GM12878 (cell line): ENCODE data around the gene MANF. TPM values are rescaled to one million over a fixed set of nuclear protein-coding genes. Genes with fewer than 3 reads are reported as not detected.

Source experiments
- EP300 ChIP-seq, 2 experiments: fragments of 150-350 bp in 1 of 2; IDR thresholded peaks; 2 replicates each; pipeline ENCODE4 v1.6.1; 2011 to 2012; ENCODE audit warnings: low read depth in 2 of 2, low read length in 2 of 2, borderline replicate concordance in 1 of 2, improper control_type of control experiment in 1 of 2, inconsistent platforms in 1 of 2; ENCODE audit not compliant: control insufficient read depth in 1 of 2
- IKZF2 ChIP-seq, 2 experiments: fragments of 450-650 bp; IDR thresholded peaks; 2 replicates each; pipeline ENCODE4 v1.6.1; 2017; ENCODE audit warnings: mild to moderate bottlenecking in 2 of 2, moderate library complexity in 2 of 2
- polyA plus RNA-seq, 11 experiments: library from polyadenylated mRNA; depleted of rRNA in 4 of 11; unstranded in 6 of 11; stranded (reverse) in 5 of 11; fragments of >200 nt; fragmentation: Nextera tagmentation in 4 of 11; fragmentation: Illumina TruSeq in 1 of 11; extraction: Ambion mirVana in 4 of 11; extraction: Trizol in 1 of 11; gene quantifications; 1 replicate in 1 of 11; 2 replicates in 10 of 11; pipeline versions ENCODE4 v1.2.1 to v1.2.3, GENCODE V29; 2011 to 2016; ENCODE audit warnings: inconsistent platforms in 2 of 11, missing spikeins in 2 of 11, low read depth in 1 of 11
- total RNA-seq, 4 experiments: library from RNA; depleted of rRNA in 3 of 4; stranded (reverse); fragments of >200 nt in 3 of 4; fragmentation: Illumina TruSeq in 1 of 4; extraction: Trizol in 1 of 4; gene quantifications; 2 replicates each; pipeline versions ENCODE4 v1.2.1 to v1.2.3, GENCODE V29; 2013 to 2021
- TF ChIP-seq, protein P1 (sequence below): fragments of 450-650 bp; IDR thresholded peaks from 2 replicates; pipeline ENCODE4 v1.6.1; 2016; ENCODE audit warnings: mild to moderate bottlenecking, moderate library complexity, borderline replicate concordance
- TF ChIP-seq, protein P2 (sequence below): fragments of 450-650 bp; IDR thresholded peaks from 2 replicates; pipeline ENCODE4 v1.6.1; 2017; ENCODE audit warnings: borderline replicate concordance
- TF ChIP-seq, protein P3 (sequence below): IDR thresholded peaks from 2 replicates; pipeline ENCODE4 v1.6.1; 2012; ENCODE audit warnings: mild to moderate bottlenecking, low read depth, low read length
- TF ChIP-seq, protein P4 (sequence below): IDR thresholded peaks from 2 replicates; pipeline ENCODE4 v1.6.1; 2011; ENCODE audit warnings: low read depth, mild to moderate bottlenecking, low read length, moderate library complexity, borderline replicate concordance; ENCODE audit errors: extremely low read depth

MANF gene
- total and polyA plus RNA-seq, 10 of the 15 experiments (the other 5 are each of a cell fraction or from before 2014, with no cell fraction given): 22.0 to 120 (median 82.9) TPM

DNA sequence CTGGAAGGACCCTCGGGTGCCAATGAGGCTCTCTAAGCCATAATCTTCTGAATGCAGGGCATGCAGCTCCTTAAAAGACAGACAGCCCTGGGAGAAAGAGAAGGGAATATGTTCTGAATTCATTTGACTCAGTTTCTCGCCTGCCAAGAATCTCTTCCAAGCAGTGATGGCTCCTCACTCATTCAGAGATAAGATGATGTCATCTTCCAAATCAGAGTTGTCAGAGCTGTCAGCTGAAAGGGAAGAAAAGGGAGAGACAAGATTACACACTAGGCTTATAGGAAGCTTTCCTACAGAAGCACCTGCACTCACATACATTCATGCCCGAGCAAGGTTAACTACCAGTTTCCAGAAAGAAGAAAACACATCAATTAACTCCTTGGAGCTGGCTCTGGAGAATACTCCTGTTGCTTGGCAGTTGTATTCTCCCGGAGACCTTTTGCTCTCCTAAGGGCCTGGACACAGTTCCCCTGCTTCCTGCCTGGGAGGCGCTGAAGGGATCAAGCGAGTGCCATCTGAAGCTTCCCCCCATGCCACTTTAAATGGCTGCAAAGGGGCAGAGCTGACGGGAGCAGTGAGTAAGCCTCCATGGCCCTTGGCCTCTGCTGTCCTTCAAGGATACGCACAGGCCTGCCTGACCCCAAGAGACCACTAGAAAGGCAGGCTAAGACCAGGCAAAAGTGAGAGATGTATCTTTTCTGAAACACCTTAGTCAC, 13.7 kb downstream of the MANF start (continued):
- TF ChIP-seq, protein P1, sequence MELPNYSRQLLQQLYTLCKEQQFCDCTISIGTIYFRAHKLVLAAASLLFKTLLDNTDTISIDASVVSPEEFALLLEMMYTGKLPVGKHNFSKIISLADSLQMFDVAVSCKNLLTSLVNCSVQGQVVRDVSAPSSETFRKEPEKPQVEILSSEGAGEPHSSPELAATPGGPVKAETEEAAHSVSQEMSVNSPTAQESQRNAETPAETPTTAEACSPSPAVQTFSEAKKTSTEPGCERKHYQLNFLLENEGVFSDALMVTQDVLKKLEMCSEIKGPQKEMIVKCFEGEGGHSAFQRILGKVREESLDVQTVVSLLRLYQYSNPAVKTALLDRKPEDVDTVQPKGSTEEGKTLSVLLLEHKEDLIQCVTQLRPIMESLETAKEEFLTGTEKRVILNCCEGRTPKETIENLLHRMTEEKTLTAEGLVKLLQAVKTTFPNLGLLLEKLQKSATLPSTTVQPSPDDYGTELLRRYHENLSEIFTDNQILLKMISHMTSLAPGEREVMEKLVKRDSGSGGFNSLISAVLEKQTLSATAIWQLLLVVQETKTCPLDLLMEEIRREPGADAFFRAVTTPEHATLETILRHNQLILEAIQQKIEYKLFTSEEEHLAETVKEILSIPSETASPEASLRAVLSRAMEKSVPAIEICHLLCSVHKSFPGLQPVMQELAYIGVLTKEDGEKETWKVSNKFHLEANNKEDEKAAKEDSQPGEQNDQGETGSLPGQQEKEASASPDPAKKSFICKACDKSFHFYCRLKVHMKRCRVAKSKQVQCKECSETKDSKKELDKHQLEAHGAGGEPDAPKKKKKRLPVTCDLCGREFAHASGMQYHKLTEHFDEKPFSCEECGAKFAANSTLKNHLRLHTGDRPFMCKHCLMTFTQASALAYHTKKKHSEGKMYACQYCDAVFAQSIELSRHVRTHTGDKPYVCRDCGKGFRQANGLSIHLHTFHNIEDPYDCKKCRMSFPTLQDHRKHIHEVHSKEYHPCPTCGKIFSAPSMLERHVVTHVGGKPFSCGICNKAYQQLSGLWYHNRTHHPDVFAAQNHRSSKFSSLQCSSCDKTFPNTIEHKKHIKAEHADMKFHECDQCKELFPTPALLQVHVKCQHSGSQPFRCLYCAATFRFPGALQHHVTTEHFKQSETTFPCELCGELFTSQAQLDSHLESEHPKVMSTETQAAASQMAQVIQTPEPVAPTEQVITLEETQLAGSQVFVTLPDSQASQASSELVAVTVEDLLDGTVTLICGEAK: no peak
- TF ChIP-seq IKZF2 (IDR thresholded peaks at IDR 0.05) (no peak), EP300 (IDR thresholded peaks at IDR 0.05; ENCODE audit: borderline replicate concordance in 1 of 2, control insufficient read depth in 1 of 2, low read depth in 2 of 2, low read length in 2 of 2) (no peak)
- TF ChIP-seq, protein P2, sequence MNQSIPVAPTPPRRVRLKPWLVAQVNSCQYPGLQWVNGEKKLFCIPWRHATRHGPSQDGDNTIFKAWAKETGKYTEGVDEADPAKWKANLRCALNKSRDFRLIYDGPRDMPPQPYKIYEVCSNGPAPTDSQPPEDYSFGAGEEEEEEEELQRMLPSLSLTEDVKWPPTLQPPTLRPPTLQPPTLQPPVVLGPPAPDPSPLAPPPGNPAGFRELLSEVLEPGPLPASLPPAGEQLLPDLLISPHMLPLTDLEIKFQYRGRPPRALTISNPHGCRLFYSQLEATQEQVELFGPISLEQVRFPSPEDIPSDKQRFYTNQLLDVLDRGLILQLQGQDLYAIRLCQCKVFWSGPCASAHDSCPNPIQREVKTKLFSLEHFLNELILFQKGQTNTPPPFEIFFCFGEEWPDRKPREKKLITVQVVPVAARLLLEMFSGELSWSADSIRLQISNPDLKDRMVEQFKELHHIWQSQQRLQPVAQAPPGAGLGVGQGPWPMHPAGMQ: no peak
- TF ChIP-seq, protein P3, sequence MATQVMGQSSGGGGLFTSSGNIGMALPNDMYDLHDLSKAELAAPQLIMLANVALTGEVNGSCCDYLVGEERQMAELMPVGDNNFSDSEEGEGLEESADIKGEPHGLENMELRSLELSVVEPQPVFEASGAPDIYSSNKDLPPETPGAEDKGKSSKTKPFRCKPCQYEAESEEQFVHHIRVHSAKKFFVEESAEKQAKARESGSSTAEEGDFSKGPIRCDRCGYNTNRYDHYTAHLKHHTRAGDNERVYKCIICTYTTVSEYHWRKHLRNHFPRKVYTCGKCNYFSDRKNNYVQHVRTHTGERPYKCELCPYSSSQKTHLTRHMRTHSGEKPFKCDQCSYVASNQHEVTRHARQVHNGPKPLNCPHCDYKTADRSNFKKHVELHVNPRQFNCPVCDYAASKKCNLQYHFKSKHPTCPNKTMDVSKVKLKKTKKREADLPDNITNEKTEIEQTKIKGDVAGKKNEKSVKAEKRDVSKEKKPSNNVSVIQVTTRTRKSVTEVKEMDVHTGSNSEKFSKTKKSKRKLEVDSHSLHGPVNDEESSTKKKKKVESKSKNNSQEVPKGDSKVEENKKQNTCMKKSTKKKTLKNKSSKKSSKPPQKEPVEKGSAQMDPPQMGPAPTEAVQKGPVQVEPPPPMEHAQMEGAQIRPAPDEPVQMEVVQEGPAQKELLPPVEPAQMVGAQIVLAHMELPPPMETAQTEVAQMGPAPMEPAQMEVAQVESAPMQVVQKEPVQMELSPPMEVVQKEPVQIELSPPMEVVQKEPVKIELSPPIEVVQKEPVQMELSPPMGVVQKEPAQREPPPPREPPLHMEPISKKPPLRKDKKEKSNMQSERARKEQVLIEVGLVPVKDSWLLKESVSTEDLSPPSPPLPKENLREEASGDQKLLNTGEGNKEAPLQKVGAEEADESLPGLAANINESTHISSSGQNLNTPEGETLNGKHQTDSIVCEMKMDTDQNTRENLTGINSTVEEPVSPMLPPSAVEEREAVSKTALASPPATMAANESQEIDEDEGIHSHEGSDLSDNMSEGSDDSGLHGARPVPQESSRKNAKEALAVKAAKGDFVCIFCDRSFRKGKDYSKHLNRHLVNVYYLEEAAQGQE: no peak
- TF ChIP-seq, protein P4, sequence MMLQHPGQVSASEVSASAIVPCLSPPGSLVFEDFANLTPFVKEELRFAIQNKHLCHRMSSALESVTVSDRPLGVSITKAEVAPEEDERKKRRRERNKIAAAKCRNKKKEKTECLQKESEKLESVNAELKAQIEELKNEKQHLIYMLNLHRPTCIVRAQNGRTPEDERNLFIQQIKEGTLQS: no peak
